GM12874 (cell line): ENCODE data around the gene USE1.

Source experiments
- CTCF ChIP-seq: IDR thresholded peaks from 2 replicates; pipeline ENCODE4 v1.5.1; 2011; ENCODE audit warnings: low read depth, mild to moderate bottlenecking, control low read depth, low read length, moderate library complexity; ENCODE audit not compliant: insufficient read depth

USE1 gene, protein sequence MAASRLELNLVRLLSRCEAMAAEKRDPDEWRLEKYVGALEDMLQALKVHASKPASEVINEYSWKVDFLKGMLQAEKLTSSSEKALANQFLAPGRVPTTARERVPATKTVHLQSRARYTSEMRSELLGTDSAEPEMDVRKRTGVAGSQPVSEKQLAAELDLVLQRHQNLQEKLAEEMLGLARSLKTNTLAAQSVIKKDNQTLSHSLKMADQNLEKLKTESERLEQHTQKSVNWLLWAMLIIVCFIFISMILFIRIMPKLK

DNA sequence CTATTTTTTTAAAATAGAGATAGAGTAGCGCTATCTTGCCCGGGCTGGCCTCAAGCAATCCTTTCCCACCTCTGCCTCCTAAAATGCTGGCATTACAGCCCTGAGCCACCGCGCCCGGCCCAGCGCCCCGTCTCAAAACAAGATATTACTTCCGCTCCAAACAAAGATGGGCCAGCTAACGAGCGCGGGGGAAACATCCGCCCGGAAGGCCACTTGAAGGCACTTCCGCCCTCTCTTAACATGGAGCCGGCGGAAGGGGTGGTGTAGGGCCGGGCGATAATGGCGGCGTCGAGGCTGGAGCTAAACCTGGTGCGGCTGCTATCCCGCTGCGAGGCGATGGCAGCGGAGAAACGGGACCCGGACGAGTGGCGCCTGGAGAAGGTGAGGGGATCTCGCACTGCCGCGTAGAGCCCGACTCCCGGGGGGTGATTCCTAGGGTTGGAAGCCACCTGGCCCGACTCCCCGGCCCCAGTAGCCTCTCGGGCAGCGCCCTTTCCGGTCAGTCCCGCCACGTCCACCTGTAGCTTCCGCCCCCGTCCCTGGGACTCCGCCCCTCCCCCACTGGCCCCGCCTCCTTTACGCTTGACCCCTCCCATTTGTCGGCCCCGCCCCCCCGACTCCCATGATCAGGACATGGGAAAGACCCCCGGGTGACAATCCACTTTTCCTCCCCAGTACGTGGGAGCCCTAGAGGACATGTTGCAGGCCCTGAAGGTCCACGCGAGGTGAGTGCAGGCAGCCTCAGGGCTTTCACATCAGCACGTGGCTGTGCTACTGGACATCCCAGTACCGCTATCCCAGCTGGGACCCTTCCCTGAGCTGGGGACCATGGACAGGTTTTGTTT is at the start of gene USE1:
TSS of gene USE1 (plus strand) at position 231 of the 845 bp plus-strand sequence. CDS start at position 280, 49 bp downstream.
- TF ChIP-seq CTCF: no peak

- no peak for TF ChIP-seq CTCF
Observed at GRCh38 chr19:17165715-17166114, 49.4 kb upstream of the USE1 start.

DNA sequence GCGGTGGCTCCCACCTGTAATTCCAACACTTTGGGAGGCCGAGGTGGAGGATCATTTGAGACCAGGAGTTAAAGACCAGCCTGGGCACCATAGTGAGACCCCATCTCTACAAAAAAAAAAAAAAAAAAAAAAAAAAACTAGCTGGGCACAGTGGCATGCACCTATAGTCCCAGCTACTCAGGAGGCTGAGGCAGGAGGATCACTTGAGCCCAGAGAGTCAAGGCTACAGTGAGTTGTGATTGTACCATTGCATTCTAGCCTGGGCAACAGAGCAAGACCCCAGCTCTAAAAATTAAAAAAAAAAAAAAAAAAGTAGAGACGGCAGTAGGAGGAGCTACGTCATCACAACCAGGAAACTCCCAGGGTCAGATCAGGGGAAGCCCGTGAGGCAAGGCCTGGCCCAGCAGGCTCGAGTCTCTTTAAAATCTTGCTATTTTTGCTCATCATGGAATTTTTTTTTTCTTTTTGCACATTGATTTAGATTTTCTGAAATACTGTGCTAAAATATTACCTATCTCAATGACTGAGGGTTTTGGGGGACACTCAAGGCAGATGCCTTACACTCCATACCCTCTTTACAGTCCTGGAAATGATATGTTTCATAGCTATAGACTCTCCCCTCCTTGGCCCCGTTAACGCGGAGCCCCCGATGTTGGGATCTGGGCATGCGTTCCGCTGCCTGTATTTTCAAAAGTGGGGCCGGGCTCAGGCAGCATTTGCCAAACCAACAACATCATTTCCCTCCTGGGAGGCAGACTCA is 44.4 kb upstream of the USE1 start:
- TF ChIP-seq CTCF: no peak

GRCh38 chr19:17171874-17172273 is 43.3 kb upstream of the USE1 start:
- no peak for TF ChIP-seq CTCF

DNA sequence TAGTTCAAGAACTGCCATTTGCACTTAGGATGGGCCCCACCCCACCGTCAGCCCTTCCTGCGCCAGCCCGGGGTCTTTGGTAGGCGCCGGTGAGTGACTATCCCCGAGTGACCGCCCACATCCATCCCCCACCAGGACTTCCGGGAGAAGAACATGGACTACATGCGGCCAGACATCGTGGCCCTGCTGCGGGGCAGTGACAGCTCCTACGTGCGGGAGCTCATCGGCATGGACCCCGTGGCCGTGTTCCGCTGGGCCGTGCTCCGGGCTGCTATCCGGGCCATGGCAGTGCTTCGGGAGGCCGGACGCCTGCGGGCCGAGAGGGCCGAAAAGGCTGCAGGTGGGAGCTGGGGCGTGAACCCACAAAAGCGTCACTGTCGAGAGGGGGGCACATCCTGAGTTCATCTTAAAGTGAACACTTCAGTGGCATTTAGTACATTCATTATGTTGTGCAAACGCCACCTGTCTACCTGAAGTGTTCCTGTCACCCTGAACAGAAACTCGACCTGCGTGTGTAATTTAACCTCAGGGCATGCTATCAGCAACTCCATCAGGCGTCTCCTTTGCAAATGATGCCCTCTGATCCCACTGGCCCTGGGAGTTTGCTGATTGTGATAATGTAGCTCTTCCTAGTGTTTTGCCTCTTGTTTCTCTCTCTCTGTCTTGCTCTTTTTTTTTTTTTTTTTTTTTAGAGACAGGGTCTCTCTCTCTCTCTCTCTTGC is 42.4 kb upstream of the USE1 start:
- TF ChIP-seq CTCF: no peak

GRCh38 chr19:17178291-17178690 is 36.9 kb upstream of the USE1 start:
- TF ChIP-seq CTCF: no peak
